M059J (cell line): ENCODE results near the gene COBLL1. TPM values are rescaled to one million over a fixed set of nuclear protein-coding genes. Genes with fewer than 3 reads are reported as not detected.
A peak's percentile ranks its signal among the peaks of the same experiment; 100 is the strongest.

Experiments used
- DNase-seq: peaks from one replicate; pipeline ENCODE4 v3.0.0-alpha.2; 2012; ENCODE audit warnings: low read depth
- total RNA-seq: library from RNA; depleted of rRNA; stranded (reverse); fragments of >200 nt; shearing (Covaris generic); gene quantifications from 2 replicates; pipeline ENCODE4 v1.2.3, GENCODE V29; 2014

The COBLL1 gene
- total RNA-seq, 1 experiment from 2014 or later, result 15.6 TPM

DNA sequence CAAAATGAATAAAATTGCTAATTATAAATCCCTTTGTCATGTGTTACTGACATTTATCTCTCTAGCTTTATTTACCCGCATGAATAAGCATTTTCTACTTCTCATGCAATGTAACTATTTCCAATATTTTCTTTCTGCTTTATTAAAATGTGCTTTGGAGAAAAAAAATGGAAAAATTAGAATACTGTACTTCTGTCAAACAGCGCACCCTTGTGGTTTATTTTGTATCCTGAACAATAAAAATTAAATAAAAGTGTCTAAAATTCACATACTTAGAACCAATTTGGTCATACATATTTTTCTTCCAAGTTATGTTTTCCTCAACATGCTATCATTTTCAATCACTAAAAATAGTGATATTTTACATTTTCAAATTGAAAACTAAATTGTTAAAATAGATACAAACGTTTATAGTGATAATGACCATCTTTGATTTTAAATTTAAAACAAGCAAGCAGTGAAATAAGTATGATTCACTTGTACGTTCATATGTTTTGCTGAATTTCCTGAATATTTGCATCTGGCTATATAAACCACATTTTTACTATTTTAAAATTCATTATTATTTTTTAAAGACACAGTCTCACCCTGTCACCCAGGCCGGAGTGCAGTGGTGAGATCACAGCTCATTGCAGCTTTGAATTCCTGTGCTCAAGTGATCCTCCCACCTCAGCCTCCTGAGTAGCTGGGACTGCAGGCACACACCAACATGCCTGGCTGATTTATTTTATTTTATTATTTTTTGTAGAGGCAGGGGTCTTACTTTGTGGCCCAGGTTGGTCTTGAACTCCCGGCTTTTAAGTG is 124.4 kb downstream of the COBLL1 start:
- peak; percentile 25 for DNase-seq

DNA sequence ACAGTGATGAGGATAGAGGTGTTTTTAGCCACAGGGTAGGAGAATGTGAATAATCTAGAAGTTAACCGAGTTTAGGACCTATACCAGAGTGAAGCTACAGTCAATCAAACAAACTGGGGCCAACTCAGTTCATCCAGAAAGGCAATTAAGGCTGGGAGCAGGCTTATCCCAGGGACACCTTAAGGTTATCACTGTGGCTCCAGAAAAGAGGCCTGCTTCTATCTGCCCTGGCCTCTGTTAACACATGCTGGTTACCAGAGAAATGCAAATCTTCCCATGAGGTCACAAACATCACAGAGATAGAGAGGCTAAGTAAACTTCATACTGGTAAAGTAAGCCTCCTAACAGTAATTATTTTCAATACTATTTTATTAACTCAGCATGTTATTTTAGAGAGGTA is 127.2 kb downstream of the COBLL1 start:
- no peak for DNase-seq

DNA sequence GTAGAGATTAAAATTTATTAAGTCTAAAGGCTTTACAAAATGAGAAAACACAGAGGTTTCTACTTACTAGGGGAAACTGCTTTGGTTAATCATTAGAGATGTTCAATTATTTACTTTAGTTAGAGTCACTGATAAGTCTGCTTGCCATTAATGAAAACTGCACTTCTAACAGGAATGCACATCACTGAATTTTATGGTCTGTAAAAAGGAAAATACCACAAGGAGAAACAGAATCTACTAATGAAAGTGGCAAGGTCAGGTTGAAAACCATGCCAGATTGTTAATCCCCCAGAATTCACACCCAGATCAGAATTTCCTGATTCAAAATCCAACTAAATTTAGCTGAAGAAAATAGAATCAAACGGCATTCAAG is 129.9 kb downstream of the COBLL1 start:
- DNase-seq, result no peak

DNA sequence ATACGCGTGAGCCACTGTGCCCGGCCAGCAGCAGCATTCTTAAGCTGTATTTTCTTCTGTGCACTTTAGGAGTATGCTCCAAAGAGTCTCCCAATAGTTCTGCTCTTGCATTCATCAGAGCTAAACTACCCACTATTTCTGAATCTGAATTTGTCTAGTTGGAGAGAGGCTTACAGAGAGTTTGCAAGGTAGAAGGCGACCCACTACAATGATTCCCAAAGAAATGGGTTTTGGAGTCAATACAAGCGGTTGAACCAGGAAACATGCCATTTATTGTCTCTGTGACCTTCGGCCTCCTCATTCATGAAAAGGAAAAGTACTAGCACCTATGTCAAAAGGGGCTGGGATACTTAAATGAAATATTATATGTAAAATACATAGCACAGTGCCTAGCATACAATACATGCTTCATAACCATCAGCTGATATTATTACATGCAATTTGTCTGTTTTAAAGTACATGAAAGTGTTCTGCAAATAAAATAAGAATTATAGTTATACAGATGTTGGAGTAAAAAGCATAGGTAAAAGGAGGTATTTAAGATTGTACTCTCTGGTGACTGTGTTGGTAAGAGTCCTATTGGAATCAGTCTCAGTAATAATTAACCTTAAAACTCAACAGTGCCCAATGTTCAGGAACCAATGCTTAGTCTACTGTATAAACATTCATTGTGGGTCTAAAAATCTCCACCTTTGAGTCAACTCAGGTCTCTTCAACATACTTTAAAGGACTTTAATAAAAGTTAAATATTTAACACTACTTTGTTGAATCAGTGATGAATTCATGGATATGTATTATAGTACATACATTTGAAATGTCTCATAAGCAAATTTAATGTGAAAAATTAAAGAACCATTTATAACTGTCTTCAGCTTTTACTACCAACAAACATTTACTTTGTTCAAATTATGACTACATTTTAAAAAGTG is 130.5 kb downstream of the COBLL1 start:
- DNase-seq, result no peak

DNA sequence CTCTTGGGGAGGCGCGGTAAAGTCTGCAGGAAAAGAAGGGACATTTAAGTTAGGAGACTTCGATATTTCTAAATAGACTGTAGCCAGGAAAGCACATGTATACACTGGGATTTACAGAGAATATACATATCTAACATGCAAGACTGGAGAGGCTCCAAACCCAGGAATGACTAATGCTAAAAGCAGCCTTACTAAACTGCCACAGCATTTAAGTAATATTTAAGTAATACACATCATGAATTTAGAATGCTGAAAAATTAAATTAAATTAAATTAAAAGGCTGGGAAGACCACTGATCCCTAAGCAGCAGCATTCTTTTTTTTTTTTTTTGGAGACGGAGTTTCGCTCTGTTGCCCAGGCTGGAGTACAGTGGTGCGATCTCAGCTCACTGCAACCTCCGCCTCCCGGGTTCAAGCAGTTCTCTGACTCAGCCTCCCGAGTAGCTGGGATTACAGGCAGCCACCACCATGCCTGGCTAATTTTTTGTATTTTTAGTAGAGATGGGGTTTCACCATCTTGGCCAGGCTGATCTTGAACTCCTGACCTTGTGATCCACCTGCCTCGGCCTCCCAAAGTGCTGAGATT is 131.3 kb downstream of the COBLL1 start:
- peak; percentile 9 for DNase-seq

DNA sequence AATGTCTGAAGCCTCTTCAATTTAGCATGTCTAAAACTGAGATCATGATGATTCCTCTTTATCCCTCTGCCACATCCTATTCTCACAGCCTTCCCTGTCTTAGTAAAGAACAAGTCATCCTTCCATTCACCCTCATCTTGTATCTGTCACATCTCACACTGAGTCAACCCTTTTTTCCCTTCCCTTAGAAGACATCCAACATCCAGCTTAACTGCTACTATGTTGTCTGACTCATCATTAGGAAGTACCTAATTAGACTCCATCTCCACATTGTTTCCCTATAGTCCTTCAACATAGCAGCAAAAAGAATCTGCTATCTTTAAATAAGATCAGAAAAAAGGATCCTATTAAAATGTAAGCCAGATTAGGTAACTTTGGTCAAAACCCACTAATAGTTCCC is 135.1 kb downstream of the COBLL1 start:
- DNase-seq, result peak; percentile 88

DNA sequence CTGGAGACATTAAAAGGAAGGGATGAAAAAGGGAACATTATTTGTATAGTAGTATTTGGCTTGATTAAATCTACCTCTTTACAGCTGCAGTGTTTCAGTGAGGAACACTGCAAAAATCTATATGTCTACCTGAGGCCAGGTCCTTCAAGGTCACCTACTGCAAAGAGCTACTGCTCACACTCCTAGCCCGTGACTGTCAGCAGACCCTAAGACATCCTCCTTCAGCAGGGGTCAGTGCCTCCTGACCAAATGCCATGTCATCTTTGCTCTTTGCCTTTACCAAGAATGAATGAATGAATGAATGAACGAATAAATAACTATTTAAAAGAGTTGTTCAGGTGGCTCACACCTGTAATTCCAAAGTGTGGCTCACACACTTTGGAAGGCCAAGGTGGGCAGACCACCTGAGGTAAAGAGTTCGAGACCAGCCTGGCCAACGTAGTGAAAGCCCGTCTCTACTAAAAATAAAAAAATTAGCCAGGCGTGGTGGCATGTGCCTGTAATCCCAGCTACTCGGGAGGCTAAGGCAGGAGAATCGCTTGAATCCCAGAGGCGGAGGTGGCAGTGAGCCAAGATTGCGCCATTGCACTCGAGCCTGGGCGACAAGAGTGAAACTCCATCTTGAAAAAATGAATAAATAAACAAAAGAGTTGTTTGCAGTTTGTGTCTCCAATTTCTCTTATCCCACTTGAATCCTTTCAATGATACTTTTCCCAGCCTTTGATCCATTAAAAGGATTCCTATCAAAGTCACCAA is 136.0 kb downstream of the COBLL1 start:
- DNase-seq, result no peak

DNA sequence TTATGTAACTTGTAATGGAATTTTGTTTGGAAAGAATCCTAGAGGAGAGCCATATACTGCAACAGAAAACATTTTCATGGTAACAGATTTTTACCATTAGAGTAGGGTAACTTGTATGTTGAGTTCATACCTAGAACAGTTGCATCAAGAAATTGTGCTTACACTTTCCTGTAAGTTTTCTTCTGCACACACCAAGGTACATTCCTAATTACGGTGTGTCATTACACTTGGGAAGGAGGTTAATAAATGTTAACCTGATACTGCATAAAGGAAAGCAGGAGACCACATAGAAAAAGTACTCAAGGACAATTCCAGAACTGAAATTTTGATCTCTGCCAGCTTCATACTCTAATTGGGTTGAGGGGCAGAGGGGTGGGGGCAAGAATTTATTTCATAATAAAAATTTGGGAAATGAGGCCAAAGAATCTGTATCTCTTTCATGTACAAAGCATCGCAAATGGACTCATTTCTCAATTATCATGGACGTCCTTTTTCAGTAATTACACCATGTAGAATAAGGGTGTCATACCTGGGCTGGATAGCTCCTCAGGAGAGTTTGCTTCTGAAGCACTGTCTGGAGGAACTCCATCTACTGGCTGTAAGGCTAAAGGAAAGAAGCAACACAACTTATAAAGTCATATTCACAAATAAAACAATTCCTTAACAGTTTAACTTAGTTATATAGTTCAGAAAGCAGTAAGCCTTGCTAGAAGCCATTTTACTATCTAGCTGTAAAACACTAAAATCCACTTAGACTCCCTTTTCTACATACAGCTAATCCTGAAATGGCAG is 137.5 kb downstream of the COBLL1 start:
- DNase-seq, result no peak

DNA sequence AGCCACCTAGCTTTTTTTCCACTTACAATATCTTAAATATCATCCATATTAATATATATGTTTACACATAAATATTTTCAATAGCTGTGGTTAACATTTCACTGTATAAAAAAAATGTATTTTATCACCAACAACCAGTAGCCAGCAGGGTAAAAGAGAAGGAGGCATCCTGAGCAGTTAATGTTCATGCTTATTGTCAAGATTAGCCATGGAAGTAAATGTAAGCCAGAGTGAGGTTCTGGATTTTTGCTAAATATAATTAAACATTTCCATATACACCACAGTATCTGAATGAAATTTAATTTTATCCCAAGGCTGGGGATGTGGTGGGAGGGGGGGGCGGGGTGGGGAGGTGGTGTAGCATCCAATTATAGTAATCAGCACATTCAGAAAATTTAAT is 140.1 kb downstream of the COBLL1 start:
- no peak for DNase-seq

DNA sequence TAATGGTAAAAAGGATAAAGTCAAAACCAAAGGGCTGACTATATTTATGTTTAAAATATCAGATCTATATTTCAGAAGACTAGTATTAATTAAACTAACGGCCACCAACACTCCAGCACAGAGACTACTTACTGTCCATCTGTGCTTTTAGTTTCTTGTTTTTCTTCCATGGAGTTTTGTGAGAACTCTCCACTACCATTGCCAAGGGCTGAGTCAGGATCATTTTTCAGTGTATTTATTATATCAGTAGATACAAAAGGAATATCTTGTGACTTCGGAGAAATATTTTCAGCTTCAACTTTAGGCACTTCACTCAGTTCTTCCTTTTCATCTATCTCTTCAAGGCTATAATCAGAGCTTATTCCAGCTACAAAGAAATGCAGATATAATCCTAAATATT is 141.2 kb downstream of the COBLL1 start:
- DNase-seq, result no peak

DNA sequence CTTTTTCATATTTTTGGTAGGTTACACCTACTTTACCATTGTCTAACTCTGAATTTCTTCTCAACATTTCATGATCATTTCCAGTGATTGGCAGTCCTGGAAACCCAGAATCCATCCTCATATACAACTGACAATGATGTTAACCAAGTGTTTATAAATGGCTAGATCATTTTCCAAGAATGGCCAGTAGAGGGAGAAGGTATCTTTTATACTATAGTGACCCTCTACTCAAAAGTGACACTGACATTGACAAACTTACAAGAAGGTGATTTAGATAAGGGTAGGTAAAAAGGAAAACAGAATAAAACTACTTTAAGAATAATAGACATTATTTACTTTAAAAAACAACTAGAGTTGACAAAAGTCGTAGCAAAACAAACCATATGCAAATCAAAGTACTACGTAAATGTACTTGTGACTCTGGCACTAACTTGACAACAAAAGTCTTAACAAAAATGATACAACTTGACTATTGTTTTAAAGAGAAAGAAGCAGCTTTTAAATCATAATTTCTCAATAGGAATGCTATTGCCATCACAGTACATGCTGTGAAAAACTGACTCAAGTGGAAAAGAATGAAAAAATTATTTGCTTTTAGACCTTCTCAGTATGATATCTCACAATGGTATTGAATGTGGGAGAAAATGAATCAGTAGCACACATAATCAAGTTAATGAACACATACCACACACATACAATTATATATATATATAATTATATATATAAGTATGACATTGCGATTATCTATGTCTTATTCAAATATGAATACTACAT is 143.7 kb downstream of the COBLL1 start:
- peak; percentile 14 for DNase-seq

DNA sequence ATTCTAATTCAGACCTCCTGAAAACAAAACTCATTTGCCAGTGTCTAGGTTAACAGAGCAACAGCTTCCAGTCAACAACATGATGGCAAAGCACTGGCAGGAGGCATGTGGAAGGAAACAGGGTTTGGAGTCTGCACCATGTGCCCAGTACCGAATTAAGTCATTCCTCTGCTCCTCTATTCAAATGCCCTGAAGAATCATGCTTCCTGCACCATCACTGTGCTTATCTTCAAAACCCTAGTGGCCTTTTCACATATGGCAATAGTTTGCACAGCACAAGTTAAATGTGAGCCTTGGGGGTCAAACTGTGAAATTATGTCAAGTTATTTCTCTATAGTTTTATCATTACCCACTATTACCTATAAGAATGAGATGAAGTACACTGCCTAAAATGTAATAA is 145.0 kb downstream of the COBLL1 start:
- no peak for DNase-seq

DNA sequence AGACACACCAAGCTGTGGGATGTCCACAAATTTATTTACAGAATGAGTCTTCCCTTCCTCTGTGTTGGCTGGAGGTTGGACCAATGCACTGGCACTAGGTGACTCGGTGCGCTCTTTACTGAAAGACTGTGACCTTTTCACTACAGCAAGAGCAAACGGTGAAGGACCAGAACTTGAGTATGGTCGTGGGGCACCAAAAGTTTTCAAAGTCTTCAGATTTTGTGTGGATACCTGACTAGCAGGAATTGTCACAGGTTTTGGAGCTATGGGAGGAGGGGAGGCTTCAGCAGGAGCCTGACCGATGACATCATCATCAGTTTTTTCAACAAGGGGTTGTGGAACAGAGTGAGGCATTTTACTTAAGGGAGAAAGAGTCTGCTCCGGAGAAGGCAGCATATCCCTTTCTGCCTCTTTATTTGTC is 147.3 kb downstream of the COBLL1 start:
- DNase-seq, result no peak

DNA sequence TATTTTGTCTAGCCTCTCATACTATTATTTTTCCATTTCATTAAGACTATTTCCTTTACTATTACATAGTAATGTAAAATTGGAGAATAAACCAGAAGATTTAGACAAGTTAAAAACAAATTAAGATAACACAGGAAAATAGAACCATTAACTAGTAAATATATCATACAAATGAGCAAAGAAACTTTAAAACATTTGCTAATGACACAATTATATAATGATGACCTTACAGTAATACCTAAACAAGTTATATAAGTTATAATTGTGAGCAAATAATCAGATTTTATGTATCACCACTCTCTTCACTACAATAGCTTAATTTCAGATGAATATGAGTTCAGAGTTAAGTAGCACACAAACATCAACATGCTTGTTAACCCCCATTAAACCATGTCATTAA is 147.8 kb downstream of the COBLL1 start:
- no peak for DNase-seq

DNA sequence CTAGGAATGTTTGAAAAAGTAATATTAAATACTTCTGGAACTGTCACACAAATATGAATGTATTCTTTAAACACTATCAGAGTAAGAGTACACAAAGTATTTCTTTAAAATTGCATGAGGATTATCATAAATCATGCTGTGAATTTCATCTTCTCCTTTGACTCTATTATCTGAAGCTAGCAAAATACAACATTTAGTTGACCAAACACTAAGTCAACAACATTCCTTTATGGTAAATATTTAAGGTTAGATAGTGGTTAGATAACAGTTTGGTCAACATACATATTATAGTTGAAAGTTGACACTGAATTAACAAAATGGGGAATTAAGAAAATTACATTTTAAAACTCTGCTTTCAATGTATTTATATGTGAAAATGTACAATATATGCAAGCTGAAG is 148.2 kb downstream of the COBLL1 start:
- DNase-seq, result no peak

DNA sequence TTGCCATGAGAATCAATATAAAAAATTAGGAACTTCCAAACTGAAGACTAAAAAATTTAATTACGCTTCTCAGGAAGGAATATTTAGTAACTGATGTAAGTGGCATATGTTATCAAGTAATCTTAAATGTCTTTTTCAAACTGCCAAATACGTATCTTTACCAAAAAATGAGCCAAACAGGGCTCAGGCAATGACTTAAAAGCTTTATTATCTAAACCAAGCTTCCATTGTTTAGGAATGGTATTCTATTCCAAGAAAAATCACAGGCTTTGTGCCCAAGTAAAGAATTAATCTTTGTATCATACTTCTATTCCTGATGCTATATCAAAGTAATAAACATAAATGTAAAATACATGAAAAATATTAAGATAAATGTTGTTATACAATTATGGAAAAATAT is 148.7 kb downstream of the COBLL1 start:
- no peak for DNase-seq

DNA sequence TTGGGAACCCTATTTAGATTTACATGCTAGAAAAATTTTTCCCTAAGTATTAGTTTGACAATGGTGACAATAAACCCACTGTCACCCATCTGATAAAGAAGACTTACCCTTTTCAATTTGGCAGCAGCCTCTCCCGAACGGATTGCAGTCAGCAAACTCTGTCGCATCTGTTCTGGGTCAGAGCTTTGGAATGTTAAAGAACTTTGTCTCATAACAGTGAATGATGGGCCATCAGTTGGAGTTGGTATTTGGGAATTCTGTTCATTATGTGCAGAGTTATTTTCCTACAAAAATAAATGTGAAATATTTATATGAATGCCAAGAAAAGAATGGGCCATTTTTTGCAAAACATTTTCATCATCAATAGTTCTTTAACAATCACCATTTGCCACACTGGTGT is 149.5 kb downstream of the COBLL1 start:
- DNase-seq, result no peak

DNA sequence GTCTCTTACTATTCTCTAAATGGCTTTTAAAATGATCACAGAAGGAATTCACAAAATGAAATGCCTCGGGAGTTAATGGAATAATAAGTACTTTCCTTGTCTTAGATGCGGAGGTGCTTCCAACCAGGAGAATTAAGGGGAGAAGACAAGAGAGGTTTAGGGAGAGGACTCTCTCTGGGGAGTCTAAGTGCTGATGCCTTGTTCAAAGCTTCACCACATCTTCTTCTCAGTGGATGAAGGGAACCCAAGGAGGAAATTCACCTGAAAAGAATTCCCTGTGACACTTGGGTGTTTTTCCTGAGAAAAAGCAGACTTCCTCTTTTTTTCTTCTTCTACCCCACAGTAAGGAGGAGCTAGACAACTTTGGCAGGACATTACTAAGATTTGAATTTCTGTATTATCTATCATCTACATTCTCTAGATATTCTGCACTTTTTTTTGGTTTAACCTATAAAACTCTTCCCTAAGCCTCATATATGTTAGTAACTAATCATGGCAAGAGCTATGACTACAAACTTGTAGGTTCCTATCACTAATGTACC is 150.2 kb downstream of the COBLL1 start:
- DNase-seq, result no peak

DNA sequence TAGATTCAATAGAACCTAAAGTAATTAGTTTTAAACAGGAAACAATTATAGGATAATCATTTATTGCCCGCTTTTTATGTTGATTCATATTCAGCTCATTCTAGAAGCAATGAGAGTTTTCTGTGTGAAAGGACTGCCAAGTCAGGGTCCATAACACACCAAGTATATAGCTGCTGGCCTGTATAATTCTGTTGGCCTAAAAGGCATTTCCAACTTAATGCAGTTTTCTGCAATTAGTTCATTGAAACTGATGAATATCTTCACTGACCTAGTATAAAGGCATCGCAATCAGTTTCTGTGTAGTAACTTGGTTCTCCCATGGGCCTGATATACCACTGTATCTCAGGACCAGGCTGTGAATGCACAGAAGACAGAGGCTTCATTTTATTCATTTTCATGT is 151.3 kb downstream of the COBLL1 start:
- DNase-seq, result no peak

DNA sequence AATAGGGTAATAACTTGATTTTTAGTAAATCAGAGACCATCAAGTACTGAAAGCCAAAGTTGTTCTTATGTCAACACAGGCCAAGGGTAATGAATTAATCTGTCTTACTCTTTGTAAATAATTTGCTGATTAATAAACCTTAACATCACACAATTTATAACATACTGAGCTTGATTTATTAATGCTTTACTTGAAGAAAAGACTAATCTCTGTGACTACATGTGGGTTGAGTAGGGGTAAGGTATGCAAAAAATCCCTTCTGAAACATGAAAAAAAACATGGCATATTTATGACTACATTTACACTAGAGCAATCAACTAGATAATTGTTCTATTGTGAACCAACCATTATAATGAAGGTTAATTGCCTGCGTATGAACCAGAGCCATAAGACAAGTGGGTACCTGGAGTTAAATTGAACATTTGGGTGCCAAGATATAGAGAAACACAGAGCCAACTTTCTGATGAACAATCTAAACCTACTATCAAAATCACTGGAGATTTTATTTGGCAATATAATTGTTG is 152.7 kb downstream of the COBLL1 start:
- no peak for DNase-seq
